Mucosa of descending colon (tissue), 3 donors: Measurements from ENCODE around the gene SCFD2. TPM values are rescaled to one million over a fixed set of nuclear protein-coding genes. Genes with fewer than 3 reads are reported as not detected.

Source experiments
- ATAC-seq: fragments of 200-7000 bp; cut with Tn5 transposase; one replicate; pipeline ENCODE4 v1.9.1; 2020; ENCODE audit warnings: mild to moderate bottlenecking, moderate library complexity
- DNase-seq, 3 donors: peaks; one replicate each; pipeline ENCODE4 v3.0.0-alpha.2; 2020
- H3K36me3 ChIP-seq: fragments of 200-600 bp; one replicate; pipeline ENCODE4 v1.8.0; 2021; ENCODE audit warnings: low read depth, mild to moderate bottlenecking
- H3K4me1 ChIP-seq: fragments of 200-600 bp; one replicate; pipeline ENCODE4 v1.8.0; 2021; ENCODE audit warnings: low read depth, mild to moderate bottlenecking
- H3K4me3 ChIP-seq: fragments of 200-600 bp; one replicate; pipeline ENCODE4 v1.8.0; 2021; ENCODE audit warnings: mild to moderate bottlenecking
- H3K9me3 ChIP-seq: fragments of 200-600 bp; one replicate; pipeline ENCODE4 v1.8.0; 2021; ENCODE audit warnings: mild to moderate bottlenecking
- intact Hi-C, 2 donors: fragments of 100-400 bp; cut with DNase I in 1 of 2; cut with micrococcal nuclease in 1 of 2; formaldehyde crosslinking; loops; one replicate each; pipeline versions ENCODE4 v1.11.0 to v1.11.1; 2022; cut with DNase I, micrococcal nuclease
- total RNA-seq, 3 donors: library from RNA; stranded (reverse); fragmentation: NEBNext Ultra II Directional in 2 of 3; extraction: Animal tissue kit (Norgen Biotek cat#: 25700) in 2 of 3; gene quantifications; one replicate each; pipeline versions ENCODE4 v1.2.1 to v1.2.4, GENCODE V29; 2021 to 2023
- TF ChIP-seq, protein P1 (sequence below): fragments of 200-600 bp; IDR thresholded peaks from one replicate; pipeline ENCODE4 v1.8.0; 2022; ENCODE audit warnings: antibody characterized with exemption, mild to moderate bottlenecking
- donor health status: DM: no; HTN: no; CAD: no; lungs with moderate emphysema.
- donor health status: DM: no; HTN: no; CAD: no.
- donor health status: DM: no; HTN: yes; CAD: no.

The SCFD2 gene
- total RNA-seq, 3 donors from 2014 or later = 11.7 to 17.2 (median 16.0) TPM

DNA sequence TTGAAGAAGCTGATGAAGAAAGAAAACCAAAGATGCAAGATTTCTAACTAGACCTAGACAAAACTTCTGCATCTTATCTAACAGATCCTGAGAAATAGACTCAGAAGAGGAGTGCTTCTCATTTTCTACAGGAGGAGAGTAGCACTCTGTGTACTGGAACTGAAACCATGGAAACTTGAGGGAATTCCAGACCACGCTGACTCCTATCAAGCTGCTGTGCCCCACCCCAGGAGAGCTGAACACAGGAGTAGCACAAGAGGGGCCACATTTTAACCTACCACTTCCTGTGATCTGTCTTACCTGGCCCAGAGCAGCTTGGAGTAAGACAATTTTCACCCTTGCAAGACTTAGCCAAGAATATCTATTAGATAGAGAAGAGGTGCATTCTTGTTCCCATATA, 248.9 kb downstream of the SCFD2 start:
- H3K4me1 ChIP-seq = peaks cover 7% of the 10 kb centered on the region
- intact Hi-C loops = no loop called here
- ATAC-seq (no peak), DNase-seq (no peak)
- no peaks in the 10 kb centered on the region for H3K9me3 ChIP-seq
- no peak overlapping the region for H3K4me3 ChIP-seq
- TF ChIP-seq, protein P1, sequence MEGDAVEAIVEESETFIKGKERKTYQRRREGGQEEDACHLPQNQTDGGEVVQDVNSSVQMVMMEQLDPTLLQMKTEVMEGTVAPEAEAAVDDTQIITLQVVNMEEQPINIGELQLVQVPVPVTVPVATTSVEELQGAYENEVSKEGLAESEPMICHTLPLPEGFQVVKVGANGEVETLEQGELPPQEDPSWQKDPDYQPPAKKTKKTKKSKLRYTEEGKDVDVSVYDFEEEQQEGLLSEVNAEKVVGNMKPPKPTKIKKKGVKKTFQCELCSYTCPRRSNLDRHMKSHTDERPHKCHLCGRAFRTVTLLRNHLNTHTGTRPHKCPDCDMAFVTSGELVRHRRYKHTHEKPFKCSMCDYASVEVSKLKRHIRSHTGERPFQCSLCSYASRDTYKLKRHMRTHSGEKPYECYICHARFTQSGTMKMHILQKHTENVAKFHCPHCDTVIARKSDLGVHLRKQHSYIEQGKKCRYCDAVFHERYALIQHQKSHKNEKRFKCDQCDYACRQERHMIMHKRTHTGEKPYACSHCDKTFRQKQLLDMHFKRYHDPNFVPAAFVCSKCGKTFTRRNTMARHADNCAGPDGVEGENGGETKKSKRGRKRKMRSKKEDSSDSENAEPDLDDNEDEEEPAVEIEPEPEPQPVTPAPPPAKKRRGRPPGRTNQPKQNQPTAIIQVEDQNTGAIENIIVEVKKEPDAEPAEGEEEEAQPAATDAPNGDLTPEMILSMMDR = no peak
- H3K36me3 ChIP-seq = no peaks in the 10 kb centered on the region

GRCh38 chr4:53113431-53114225, 252.2 kb downstream of the SCFD2 start:
- H3K36me3 ChIP-seq = no peaks in the 10 kb centered on the region
- ATAC-seq = no peak
- intact Hi-C loops = no loop called here
- no peaks in the 10 kb centered on the region for H3K9me3 ChIP-seq
- TF ChIP-seq, protein P1 = no peak
- no peak for DNase-seq
- H3K4me1 ChIP-seq = no peaks in the 10 kb centered on the region
- no peak overlapping the region for H3K4me3 ChIP-seq

GRCh38 chr4:53105313-53105712, 260.5 kb downstream of the SCFD2 start:
- no peak for ATAC-seq
- intact Hi-C loops = no loop called here
- Histone ChIP-seq H3K9me3 (no peaks in the 10 kb centered on the region), H3K4me1 (no peaks in the 10 kb centered on the region), H3K36me3 (no peaks in the 10 kb centered on the region), H3K4me3 (no peak overlapping the region)
- TF ChIP-seq, protein P1 = no peak
- DNase-seq = no peak

DNA sequence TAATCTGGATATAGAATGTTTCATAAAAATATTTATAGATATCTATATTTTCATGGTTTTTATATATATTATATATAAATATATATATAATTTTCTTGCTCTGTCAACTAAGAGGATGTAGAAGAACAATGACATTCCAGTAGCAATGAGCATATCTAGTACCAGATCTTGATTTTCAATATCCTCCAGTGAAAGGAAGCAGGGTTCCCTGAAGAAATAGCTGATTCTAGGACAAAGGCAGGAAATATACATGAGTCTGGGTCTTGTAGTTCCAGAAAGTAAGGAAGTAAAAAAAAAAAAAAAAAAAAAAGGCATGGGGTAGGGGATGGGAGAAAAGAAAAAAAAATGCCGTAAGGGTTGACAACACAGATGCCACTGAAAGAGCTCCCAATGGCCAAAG, 262.4 kb downstream of the SCFD2 start:
- no peak for DNase-seq
- no peak for ATAC-seq
- intact Hi-C loops = no loop called here

DNA sequence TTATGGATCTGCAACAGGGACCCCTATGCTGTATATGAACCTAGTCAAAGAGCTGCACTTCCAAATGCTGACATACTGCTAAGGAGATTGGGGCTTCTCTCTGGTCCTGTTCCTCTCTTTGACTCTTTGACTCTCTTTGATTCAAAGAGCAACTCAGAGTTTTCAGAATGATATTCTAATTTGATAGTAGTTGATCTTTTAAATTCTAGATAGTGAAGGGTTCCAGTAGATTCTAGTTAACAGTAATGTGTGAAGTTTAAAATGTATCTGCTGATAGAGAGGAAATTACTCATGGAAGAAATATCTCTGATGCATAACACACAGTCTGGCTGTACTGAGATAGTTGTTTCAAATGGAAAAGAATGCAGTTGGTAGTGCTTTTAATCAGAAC, 264.7 kb downstream of the SCFD2 start:
- no peaks in the 10 kb centered on the region for H3K4me1 ChIP-seq
- H3K4me3 ChIP-seq = no peak overlapping the region
- ATAC-seq = no peak
- H3K36me3 ChIP-seq = no peaks in the 10 kb centered on the region
- intact Hi-C loops = no loop called here
- no peak for DNase-seq
- peaks cover 3% of the 10 kb centered on the region for H3K9me3 ChIP-seq
- TF ChIP-seq, protein P1 = no peak

More for the DNA sequence above, 262.4 kb downstream of the SCFD2 start:
- no peak overlapping the region for H3K4me3 ChIP-seq
- H3K4me1 ChIP-seq = no peaks in the 10 kb centered on the region
- H3K9me3 ChIP-seq = peaks cover 3% of the 10 kb centered on the region
- TF ChIP-seq, protein P1 = no peak
- H3K36me3 ChIP-seq = no peaks in the 10 kb centered on the region
